Activated CD4-positive, alpha-beta T cell treated with anti-CD3 and anti-CD28 coated beads, Interleukin-2, amount 50 U/mL, for 16 hours (primary cell): ENCODE measurements around the gene SERINC2.

Experiments
- DNase-seq: peaks from one replicate; pipeline ENCODE4 v3.0.0-alpha.2; 2020

The SERINC2 gene

DNA sequence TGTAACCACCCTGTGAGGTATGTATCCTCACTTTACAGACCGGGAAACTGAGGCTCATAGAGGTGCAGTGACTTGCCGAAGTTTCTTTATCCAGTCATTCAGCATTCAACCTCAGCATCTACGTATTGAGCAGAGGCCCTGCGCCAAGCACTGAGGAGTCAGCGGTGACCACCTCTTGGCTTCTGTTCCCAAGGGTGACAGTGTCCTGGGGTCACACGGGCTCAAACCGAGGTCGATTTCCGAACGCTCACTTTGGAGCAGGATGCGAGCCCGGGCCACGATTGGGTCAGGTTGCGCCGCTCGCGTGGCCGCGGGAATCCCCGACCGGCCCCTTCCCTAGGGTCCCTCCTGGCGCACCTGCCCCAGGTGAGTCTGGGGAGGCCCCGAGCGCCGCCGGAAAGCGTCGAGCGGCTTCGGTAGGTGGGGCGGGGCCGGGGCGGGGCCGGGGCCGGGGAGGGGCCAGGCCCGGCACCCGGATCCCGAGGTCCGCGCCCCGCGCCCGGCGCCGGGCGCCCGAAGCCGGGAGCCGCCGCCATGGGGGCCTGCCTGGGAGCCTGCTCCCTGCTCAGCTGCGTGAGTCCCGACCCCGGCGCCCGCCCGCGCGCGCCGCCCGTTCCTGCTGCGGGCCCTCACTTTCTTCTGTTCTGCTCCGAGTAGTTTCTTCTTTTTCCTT lies at the start of gene SERINC2:
SERINC2 (plus strand) TSS at position 482 of the 673 bp plus-strand sequence; CDS start at position 535, 53 bp downstream.
- no peak for DNase-seq

DNA sequence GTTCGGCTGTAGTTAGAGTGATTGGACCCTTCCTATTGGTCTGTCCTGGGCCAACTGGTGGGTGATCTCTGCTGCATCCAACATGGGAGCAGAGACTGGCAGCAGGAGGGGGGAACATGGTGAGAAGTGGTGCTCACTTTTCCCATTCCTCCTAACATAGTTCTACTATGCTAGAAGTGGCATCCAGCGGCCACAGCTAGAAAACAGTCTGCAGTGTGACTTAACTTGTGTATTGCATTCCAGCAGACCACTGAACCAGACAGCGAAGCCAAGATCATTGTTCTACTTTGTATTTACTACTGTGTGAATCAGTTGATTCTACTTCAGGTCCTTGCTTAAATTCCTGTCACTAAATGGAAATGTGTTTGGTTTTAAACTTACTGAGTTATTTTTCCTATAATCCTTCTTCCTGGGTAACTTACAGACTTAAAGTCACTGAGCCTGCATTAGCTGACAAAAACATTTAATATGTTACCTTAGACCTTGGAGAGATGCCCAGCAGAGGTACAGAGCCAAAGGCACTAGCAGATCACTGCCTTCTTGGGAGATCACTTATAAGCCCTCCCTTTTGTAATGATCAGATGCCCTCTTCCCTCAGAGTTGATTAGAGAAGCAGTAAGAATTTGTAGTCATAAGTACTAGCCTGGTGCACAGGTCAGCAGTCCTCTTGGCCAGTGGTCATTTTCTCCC lies 48.3 kb upstream of the SERINC2 start:
- DNase-seq: no peak

DNA sequence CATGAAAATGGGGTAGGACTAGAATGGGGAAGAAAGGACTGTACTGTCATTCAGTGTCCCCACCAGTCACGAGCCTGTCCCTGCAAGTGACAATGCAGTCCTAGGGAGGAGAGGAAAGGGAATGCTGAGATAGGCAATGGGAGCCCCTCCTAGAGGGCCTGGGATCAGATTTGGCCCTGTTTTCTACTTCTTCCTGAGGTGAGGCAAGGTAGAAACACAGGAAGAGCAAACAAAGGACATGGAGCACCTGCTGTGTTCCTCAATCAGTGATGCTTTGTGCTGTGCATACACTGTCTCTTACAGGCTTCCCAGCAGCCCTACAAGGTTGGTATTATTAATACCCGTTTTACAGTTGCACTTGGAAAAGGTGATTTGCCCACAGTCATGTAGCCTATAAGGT lies 46.2 kb upstream of the SERINC2 start:
- no peak for DNase-seq

DNA sequence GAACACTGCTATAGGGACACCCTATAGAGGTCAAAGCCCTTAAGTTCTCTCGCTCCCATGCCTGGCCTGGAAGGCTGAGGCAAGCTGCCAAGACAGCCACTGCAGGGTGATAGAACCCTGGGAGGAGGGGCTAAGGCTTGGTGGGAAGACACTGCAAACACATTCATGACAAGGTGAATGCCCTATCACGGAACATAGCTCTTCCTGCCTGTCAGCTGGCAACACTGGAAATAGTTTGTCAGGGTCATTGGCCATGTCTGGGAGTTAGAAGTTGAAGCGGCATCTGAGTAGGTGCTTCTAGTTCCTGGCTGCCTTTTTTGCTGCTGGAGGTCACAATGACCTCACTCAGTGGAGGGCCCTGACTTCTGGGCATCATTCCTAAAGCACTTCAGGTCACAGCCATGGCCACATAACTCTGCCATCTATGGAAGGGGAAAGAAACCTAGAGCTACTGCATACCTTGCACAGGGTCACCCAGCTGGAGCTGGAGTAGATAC lies 44.4 kb upstream of the SERINC2 start:
- DNase-seq: no peak

DNA sequence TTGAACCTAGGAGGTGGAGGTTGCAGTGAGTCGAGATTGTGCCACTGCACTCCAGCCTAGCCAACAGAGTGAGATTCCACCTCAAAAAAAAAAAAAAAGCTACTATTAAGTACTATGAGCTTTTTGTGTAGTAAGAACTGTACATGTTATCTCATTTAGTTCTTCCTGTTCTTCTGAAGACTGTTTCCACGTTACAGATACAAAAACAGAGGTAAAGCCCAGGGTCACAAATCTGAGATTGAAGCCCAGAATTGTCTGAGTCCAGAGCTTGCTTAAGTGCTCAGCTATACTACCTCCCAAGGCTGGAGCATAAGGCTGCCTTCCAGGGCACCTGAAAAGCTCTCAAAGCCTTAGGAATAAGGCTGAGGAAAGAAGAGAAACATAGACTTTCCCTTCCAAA lies 43.0 kb upstream of the SERINC2 start:
- DNase-seq: no peak

DNA sequence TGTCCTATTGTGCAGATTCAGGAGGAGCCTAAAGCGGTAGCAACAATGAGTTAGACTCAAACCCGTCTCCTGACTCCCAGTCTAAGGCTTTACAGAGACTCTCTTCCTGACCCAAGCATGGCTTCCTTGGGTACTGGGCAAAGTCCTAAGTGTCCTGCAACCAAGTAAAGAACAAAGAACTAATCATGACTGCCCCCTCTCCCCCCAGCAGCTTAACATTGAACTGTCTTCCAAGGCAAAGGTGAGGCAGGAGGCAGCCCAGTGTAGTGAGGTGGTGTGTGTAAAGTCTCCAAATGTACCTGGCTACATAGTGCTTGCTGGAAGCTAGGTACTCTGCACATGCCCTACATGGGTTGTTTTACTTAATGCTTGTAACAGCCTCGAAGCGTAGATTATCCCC lies 42.4 kb upstream of the SERINC2 start:
- DNase-seq: no peak

DNA sequence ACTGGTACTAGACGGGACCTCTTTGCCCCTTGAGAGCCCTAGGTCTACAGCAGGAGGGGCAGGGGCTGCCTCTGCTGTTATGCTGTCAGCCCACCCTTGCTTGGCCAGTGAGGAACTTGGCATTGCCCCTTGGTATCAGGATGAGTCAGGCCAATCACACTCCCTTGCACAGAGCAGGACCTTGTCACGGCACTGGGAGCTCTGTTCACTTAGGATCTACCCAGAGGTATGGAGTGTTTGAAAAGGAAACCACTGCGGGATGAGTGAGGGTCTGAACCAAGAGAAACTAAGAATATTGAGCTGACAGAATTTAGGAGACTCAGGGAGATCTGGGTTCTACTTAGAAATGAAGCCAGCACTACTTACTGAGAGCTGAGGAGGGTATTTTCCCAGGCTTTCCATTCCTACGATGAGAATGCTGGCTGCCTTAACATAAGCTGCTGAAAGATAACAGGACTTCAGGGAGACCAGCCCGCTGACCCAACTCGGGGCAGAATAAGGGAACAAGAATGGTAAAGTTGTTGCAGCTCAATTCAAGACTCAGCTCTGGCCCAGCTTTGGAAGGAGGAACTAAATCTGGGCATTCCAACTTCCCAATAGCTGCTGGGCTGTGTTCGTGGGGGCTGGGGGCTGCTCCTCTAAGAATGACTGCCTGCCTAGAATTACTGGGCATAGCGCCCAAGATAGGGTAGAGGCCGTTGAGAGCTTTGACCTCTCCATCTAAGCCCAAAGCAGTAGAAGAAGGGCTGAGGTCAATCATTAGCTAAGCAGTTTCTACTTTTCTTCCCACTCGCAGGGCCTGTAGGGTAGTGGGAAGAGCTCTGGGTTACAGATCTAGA lies 41.7 kb upstream of the SERINC2 start:
- DNase-seq: no peak

DNA sequence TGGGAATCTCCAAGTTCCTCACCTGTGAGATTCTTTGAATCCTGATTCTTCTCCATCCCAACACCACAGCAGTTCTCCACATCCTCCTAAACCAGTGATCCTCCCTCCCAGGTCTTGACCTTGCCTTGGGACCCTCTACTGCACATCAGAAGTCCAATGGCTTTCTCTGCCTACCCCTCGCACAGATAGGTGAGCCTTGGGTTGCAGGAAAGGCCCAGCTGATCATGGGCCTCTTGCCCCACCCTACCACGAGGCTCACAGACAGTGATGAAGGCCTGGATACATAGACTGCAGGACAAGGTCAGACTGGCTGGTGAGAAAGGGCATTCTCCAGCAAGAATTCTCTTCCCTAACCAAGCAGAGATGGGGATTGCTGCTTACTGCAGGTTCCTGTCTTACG lies 41.0 kb upstream of the SERINC2 start:
- DNase-seq: no peak

DNA sequence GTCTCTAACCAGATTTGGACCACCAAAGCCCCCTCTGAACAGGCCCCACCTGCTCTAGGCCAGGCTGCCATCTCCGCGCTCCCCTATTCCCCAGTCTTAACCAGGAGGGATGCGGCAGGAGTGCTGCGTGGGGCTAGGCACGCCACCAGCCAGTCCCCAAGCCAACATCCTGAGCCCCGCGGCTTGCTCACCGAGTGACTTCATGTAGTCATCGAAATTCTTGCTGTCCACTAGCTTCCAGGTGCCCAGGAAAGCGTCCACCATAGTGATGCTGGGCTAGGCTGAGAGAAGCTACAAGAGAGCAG lies 40.3 kb upstream of the SERINC2 start:
- no peak for DNase-seq

DNA sequence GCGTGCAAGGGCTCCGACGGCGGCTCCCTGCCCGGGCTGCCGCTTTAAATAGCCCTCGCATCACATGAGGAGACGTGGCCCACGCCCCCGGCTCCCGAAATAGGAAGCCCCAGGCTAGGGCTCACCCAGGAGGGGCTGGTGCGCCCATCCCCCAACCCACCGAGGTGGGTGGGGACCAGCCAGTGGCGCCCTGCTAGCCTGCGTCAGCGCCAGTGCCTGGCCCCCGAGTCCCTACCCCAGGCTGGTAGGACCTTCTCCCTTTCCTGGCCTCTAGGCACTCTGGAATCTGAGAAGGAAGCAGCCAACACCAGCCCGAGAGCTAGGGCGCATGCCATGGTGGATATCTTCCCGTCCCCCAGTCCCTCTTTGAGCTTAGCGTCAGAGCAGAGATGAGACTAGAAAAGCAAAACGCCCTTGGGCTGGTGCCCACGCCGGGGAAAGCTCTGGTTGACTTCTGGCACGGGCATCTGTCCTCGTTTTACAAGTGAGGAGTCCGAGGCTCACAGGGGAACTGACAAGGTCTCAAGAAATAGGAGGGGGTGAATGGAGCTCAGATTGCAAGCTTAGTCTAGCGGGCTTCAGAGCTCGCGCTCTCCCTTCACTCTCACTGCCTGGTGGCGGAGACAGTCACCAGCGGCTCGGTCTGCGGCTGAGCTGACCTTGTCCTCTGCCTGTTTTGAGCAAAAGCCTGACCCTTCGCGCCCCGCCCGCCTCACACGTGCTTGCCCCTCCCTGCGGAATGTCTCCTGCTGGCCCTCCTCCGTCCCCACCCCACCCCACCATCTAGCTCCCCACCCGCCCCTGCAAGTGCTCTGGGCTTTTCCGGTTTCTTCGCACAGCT lies 39.7 kb upstream of the SERINC2 start, which contains the start of gene FABP3:
FABP3 (minus strand) TSS at position 21 of the 841 bp plus-strand sequence. CDS start 62 bp downstream, outside the sequence.
- DNase-seq: no peak

DNA sequence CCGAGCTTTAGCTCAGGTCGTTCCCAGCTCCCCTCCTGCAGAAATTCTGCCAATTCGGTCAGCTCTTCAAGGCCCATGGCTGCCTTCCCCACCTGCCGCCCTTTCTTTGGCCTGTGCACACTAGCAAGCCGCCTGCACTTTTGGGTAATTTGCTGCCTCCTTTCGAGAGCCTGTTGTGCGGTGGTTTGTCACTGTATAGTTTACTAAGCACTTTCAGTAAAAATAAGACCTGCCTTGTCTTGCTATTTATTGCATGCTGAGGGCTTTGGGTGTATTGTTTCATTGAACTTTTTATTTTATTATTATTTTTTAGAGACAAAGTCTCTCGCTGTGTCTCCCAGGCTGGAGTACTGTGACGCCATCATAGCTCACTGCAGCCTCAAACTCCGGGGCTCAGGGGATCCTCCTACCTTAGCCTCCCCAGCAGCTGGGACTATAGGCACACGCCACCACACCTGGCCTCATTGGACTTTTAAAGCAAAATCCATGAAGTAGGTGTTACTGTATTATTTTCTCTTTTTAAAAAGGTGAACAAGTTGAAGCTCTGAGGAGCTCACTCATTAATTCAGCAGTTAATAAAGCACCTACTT lies 39.0 kb upstream of the SERINC2 start:
- no peak for DNase-seq

DNA sequence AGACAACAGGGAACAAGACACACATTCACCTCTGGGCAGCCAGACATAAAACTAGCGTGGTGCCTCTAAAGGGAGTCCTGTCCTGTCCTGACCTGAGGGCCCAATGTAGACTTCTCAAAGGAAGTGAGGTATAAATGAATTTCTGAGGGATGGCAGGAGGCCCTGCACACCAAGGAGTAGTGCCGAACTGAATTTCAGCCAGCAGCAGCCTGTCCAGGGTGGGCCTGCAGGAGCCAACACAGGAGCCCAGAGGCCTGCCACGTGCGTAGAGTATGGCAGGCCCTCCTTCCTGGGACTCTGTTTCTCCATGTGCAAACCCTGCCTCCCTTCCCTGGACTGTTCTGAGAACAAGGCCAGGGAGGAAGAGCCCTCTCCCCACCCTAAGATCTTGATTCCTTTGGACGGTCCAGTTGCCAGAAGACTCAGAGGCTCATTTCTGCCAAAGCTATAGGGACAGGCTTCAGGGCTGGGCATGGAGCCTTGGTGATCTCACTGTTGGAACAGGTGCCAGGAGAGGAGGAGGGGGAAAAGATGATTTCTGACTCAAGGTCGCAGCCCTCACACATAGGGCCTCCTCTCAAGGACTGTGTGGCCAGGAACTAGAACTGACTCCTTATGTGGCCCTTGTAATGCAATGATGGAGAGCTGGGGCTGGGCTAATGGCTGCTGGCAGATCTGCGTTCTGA lies 38.4 kb upstream of the SERINC2 start:
- no peak for DNase-seq

DNA sequence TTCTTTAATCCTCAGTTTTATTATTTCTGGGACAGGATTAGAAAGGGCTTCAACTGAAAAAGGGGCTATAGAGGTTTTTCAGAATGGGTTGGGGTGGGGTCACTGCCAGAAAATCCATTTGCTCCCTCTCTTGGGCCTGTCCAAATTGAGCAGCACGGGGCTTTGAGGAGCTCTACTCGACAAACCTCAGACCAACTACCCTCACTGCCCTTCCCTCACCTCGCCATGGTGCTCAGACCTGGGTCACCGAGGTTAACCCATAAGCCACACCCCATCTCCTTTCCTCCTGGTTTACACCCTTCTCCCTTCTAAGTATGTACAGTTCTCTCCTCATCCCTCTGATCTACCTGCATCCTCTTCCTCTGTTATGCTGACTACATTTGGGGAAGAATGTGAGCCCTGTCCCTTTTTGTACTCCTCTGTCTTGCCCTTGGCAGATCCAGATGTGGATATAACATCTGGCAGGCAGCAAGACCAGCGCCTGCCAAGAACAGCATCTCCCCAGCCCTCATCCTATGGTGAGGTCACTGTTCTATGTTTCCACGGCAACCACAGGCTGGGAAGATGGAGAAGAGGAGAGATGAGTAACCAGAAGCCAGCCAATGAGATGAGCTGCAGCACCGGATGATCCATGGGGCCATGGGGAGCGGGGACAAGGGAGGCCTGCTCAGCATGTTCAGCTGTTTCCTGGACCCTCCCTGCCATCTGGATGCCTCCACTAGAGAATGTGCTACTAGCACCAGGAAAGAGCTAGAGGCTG lies 36.5 kb upstream of the SERINC2 start:
- DNase-seq: no peak

DNA sequence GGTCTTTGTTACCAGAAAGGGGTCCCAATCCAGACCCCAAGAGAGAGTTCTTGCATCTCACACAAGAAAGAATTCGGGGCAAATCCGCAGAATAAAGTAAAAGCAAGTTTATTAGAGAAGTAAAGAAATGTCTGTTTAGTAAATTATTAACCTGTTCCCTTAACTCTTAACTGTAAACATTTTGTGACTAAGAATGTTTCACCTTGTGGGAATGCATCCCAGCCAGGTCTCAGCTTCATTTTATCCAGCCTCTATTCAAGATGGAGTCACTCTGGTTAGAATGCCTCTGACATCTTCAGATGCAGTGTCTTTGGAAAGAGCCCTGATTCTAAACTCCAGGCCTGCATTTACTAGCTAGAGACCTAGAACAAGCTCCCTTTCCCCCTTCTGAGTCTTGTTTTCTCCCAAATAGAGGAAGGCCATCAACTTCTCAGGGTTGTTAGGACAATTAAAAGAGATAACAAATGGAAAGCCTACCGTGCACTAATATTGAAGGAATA lies 35.6 kb upstream of the SERINC2 start:
- DNase-seq: no peak

DNA sequence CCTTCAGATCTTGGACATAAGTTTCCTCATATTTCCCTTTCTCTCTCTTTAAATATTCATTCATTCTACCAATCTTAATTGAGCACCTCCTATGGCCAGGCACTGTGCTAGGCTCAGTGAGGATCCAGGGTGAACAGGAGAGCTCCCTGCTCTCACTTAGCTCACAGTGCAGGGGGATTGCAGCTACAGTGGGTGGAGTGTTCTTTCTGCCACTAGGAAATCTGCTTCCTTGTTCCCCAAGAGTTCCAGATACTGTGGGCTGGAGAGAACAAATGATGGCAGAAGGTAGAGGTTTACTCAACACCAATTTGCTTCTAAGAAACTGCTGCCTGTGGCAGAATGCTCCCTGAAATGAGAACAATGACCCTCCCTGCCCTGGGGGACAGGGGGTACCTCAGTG lies 35.0 kb upstream of the SERINC2 start:
- DNase-seq: no peak

DNA sequence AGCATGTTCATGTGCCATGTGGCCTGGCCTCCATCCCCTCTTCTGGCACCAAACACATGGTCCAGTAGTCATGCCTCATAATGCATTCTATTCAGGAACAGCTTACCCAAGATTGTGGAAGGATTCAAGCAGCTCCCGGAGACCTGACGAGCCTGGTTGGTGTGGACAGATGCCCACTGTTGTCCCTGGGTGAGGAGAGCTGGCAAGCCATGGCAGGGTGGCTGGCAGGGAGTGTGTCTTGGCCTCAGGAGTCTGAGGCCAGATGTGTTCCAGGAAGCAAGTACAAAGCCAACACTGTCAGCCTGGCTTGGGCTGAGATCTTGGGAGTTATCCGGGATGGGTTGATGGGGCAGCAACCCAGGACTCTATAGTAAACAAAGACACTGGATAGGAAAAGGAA lies 32.8 kb upstream of the SERINC2 start:
- no peak for DNase-seq

DNA sequence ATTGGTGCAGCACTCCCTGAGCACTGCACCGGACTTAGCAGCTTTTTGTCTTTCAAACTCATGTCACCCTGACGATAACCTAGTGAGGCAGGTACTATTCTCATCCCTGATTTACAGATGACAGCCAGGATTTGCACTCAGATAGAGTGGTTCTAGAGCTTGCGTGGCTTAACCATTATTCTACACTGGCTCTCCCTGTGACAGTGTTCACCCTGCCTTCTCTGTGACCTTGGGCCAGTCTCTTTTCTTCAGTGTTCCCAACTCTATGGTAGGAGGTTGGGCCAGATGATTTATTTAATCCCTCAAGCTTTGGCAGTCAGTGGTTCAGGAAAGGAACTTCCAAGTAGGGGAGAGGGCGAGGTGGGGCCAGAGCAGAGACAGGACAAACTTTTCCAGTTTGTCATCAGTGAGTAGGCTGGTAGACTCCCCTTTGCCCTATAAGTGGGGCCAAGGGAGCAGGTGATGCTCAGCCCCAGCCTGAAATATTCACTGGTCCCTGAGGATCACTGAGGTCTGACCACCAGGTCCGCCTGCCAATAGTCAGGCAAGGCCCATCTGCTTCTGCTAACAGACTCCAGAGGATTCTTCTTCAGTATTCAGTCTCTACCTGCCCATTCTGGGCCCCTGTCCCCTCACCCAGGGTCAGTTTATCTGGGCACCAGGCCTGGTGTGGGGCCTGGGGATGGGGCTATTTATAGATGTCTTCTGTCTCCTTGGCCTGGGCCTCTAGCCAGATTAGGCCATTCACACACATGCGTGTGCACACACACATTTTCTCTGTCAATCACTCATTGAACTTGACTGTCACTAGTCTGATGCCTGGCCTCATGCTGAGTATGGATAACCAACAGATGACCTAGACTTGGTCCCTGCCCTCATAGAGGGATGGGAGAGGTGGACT lies 31.4 kb upstream of the SERINC2 start:
- no peak for DNase-seq

DNA sequence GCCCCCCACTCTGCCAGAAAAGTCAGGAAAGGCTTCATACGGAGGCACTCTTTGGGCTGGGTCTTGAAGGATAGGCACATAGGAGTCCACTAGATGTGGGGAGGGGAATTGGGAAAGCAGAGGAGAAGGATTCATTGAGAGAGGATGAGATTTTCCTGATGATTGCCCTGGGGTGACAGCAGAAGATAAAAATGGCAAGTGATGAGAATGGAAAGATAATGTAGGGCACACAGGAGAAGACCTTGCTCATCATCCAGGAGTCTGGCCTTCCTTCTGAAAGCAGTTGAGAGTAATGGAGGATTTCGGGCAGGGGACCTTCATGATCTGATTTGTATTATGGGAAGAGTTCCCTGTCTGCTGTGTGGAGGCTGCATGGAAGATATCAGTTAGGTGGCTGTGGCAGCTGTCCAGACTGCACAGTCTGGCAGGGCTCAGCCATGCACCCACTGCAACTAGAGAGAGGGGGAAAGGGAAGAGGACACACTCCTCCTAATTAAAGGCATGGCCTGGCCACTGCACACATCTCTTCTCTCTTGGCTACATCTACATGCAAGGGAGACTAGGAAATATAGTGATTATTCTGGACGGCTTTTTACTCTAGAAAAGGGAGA lies 30.5 kb upstream of the SERINC2 start:
- DNase-seq: no peak

DNA sequence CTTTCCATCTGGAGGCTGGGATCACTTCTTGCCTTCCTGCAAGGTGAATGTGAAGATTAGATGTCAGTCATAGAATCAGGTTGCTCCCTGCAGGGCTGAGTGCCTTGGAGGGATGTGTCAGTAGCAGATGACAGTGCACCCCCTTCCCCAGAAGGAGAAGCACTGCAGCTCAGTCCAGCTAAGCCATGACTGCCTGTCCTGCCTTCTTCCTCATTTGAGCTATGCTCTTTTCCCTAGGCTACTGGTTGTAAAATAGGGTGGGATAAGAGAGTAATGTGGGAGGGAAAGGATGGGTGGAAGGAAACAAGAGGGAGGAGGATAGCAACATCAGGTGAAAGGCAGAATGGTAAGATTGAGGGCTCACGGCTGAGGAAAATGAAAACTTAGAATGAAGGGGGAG lies 29.0 kb upstream of the SERINC2 start:
- DNase-seq: no peak
